Activated CD8-positive, alpha-beta memory T cell treated with anti-CD3 and anti-CD28 coated beads, Interleukin-2, amount 50 U/mL, for 4 hours (primary cell): Measurements from ENCODE around the gene ATCAY.
"Not testable (repeated sequence)": the region's sequence is repeated elsewhere in the genome, so short reads cannot be mapped to it uniquely, and the experiment has no call there.

Experiments used
- DNase-seq: peaks from one replicate; pipeline ENCODE4 v3.0.0-alpha.2; 2020

The ATCAY gene

DNA sequence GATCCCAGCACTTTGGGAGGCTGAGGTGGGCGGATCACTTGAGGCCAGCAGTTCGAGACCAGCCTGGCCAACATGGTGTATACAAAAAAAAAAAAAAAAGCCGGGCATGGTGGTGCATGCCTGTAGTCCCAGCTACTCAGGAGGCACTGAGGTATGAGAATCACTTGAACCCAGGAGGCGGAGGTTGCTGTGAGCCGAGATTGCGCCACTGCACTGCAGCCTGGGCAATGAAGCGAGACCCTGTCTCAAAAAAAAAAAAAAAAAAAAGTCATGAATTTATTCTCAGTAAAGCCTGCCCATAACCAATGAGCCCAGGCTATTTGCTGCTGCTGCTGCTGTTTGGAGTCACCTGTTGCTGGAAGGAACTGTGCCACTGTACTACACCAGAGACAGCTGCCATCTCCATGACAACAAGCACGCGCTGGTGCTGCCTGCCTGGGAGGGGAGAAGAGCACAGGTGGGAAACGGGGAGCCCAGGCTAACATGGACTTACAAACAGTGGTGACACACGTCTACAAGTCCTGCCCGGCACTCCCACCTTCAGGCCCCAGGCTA is 23.0 kb upstream of the ATCAY start:
- no peak for DNase-seq

DNA sequence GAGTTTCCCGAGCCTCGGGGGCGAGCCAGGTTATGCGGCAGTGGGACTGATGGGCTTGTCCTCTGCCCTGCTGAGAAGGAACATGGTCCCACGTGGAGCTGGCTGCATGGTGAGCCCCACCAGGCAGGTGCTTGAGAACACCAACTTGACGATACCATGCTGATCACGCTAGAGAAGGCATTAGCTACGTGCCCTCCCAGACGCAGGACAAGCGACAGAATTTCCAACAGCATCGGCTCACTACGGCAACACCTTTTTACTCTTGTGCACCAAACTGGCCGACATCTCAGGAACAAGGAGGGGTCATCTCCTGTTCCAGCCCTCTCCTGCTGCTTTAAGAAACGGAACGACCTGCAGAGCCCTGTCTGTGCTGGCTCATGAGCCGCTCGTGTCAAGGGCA is 20.0 kb upstream of the ATCAY start:
- no peak for DNase-seq

GRCh38 chr19:3862826-3863500 is 17.5 kb upstream of the ATCAY start:
- no peak for DNase-seq

DNA sequence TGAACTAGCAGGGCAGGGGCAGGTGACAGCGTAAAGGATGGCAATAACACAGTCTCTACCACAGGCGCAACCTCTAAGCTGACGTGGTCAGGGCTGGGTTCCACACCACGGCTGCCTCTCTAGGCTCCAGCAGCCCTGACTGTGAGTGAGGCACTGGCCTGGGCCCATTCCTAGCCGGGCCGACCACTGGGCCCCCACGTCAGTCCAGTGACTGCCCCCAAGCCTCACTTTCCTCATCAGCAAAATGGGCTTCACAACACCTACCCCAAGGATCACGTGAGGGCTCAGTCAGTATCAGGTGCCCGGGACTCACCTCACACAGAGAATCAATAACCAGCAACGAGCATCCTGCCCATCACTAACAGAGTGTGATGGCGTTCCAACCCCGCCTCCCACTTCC is 16.8 kb upstream of the ATCAY start:
- no peak for DNase-seq

DNA sequence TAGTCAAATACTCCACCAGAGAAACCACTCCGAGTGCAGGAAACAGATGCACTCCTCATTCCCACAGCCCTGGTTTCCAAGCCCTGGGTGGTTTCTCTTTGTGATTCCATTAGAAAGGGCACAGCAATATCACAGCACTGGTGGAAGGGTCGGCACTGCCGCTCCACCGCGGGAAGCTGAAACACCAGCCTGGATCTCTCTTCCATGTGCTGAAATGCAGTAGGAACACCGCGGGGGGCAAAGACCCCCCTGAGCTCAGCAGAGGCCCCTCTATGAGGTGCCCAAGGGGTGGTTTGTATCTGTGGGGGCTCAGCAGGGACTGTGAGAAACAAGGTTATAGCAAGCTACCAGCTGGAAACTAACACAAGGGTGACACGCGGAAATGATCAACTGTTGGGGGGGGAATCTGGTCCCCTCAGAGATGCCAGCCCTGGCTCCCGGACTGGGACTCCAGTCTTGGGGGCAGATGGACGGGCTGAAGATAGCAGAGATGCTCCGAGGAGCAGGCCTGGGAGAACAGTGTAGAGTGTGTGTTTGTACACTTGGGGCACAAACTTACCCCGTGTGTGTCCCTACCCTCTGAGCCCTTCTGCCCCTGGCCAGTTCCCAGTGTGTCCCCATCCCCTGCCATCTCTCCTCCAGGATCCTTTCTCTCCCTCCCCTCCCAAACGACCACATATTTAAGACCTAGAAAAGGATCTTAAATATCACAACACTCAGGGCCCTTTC is 13.4 kb upstream of the ATCAY start:
- no peak for DNase-seq

DNA sequence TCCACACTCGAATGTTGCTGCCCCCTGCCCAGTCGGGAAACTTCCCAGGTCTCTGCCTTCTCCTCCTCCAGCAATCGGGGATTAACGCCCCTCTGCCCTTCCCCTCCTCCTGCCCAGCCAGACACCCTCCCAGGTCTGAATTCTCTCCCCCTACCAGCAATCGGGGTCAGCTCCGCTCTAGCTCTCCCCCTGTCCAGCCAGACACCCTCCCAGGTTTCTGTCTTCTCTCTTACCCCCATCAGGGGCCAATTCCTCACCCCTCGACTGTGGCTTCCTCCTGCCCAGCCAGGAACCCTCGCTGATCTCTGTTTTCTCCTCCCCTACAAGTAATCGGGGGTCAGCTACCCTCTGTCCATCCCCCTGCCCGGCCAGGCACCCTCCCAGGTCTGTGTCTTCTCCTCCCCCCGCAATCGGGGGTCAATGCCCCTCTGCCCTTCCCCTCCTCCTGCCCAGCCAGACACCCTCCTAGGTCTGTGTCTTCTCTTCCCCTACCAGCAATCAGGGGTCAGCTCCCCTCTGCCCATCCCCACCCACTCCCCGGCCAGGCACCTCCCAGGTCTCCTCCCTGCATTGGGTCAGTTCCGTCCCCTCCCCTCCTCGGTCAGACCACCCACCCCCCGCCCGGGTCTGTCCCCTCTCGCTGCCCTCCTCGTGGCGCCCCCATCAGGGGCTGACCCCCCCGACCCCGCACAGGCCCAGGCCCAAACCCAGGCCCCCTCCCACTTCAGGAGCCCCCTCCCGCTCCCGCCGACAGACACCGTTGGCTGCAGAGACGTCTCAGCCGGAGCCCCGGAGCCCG is 12.3 kb upstream of the ATCAY start:
- DNase-seq = no peak

DNA sequence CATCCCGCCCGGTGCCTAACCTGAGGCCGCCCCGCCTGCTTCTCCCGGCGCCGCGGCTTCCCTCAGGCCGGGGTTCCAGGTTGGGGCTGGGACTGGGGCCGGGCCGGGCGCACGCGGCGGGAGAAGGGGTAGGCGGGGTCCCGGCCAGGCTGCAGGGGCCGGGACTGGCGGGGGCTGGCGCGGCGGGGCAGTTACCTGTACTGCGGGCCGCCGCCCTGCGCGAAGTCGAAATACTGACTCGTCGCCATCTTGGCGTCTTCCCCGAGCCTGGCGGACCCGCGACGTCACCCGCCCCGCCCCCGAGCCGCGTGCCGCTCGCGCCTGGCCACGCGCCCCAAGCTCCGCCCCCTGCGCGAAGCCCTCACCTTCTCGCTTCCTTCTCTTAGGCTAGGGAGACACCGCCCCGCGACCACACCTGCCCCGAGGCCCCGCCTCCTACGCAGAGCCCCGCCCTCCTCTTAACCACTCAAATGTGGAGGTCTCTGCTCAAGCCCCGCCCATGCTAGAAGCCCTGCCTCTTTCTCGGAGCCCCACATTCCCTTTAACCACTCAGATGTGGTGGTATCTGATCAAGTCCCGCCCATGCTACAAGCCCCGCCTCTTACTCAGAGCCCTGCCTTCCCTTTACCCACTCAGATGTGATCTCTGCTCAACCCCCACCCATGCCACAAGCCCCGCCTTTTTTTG is 11.6 kb upstream of the ATCAY start, which contains the start of gene ZFR2:
Gene ZFR2 (minus strand): TSS at position 269 of the 687 bp plus-strand sequence. CDS start 21 bp downstream, at position 248.
- peak; percentile 28 for DNase-seq

GRCh38 chr19:3873151-3873550 is 7.3 kb upstream of the ATCAY start:
- no peak for DNase-seq

- DNase-seq = not testable (repeated sequence)
These were observed 5.8 kb upstream of the ATCAY start for GRCh38 chr19:3874695-3875094.

DNA sequence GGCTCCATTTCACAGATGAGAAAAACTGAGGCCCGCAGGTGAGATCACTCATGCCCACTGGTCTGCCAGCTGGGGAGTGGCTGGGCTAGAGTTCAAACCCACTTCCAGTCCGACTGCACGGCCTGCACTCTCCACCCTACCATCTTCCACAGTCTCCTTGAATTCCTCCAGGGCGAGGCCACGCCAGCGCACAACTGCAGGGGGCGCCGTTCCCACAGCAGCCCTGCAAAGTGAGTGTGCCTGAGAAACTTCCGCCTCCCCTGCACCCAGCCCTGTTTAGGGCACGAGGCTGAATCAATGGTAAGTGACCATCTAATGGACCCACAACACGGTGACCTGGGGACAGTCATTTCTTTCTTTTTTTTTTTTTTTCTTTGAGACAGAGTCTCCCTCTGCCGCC is 829 bp upstream of the ATCAY start:
- no peak for DNase-seq

GRCh38 chr19:3881272-3882040 is 971 bp downstream of the ATCAY start:
- no peak for DNase-seq

DNA sequence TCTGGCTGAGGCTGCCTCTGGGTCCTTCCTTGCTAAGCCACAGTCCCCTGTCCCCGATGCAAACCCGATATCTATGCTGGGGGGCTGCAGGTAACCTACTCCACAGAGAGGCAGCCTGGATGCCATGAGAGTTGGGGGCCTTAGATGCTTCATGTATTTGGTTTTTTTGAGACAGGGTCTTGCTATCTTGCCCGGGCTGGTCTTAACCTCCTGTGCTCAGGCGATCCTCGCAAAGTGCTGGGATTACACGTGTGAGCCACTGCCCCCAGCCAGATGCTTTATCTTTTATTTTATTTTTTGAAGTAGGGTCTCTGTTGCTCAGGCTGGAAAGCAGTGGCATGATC is 1.5 kb downstream of the ATCAY start:
- no peak for DNase-seq

DNA sequence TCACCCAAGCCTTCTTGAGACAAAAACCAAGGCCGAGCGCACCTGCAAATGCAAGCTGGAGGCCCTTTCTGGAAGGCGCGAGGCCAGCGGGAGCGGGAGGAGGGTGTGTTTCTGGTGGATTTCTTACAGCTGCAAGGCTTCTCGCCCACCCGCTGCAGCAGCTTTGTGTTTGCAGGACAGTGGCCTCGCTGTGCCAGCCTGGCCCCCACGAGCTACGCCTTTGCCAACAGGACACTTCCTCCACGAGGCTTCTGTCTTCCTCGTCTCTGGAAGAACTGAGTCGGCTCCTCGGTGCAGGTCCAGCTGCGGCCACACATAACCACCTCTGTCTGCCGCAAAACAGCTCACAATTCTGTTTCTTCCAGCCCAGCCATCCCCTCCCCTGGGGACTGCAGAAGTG is 10.1 kb downstream of the ATCAY start:
- no peak for DNase-seq

GRCh38 chr19:3893509-3894179 is 13.2 kb downstream of the ATCAY start:
- no peak for DNase-seq

DNA sequence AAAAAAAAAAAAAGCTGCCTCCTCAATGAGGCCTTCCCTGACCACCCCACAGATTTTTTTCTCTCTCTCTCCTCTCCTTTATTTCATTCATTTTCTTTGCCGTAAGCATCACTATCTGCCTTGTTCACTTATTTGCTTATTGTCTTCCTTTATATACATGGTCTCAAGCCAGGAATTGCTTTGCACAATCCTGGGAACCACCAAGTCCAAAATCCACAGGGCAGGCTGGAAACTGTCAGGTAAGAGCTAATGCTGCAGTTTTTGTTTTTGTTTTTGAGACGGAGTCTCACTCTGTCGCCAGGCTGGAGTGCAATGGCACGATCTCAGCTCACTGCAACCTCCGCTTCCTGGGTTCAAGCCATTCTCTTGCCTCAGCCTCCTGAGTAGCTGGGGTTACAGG is 14.5 kb downstream of the ATCAY start:
- not testable (repeated sequence) for DNase-seq

GRCh38 chr19:3895788-3896187 is 15.3 kb downstream of the ATCAY start:
- DNase-seq = no peak

- no peak for DNase-seq
These were observed 17.5 kb downstream of the ATCAY start for GRCh38 chr19:3897936-3898335.

- DNase-seq = no peak
These were observed 17.9 kb downstream of the ATCAY start for GRCh38 chr19:3898426-3898825.

GRCh38 chr19:3899531-3900294 is 19.2 kb downstream of the ATCAY start:
- DNase-seq = no peak

GRCh38 chr19:3902317-3902973 is 22.0 kb downstream of the ATCAY start:
- DNase-seq = no peak
